HCT116 (cell line): Measurements from ENCODE around the gene TSEN34. TPM values are rescaled to one million over a fixed set of nuclear protein-coding genes. Genes with fewer than 3 reads are reported as not detected.
A peak's percentile ranks its signal among the peaks of the same experiment; 100 is the strongest.

Source experiments
- ATAC-seq: fragments of 200-7000 bp; cut with Tn5 transposase; 2 replicates; pipeline ENCODE4 v1.9.1; 2020; ENCODE audit warnings: mild to moderate bottlenecking, moderate library complexity
- BruUV-seq: library from RNA; stranded (reverse); fragments of 400-500 nt; replicated peaks from 2 replicates; lab custom pipeline; 2021; lab: Mats Ljungman, UMichigan
- CTCF ChIA-PET: fragments of 300-600 bp; sonication (Branson Sonifier 250); formaldehyde crosslinking; loops from one replicate; lab custom pipeline; 2021; ENCODE audit warnings: antibody characterized with exemption; lab: Charles Lee
- POLR2A ChIA-PET: fragments of 300-600, 350-600 bp; sonication (Branson Sonifier 250); formaldehyde crosslinking; loops from one replicate; lab custom pipeline; 2021; ENCODE audit warnings: antibody characterized with exemption; lab: Charles Lee
- RAD21 ChIA-PET, 2 experiments: fragments of 300-600 bp; sonication (Branson Sonifier 250); formaldehyde crosslinking; loops; one replicate each; lab custom pipeline; 2023; ENCODE audit warnings: low total read pairs in 2 of 2; ENCODE audit not compliant: uncharacterized antibody in 2 of 2, unreplicated experiment in 2 of 2, low non-redundant PET in 1 of 2; lab: Charles Lee
- DNase-seq: peaks from one replicate; pipeline ENCODE4 v3.0.0-alpha.2; 2010; ENCODE audit warnings: low read depth, low spot score
- H2AFZ ChIP-seq: fragments of 200-600 bp; shearing (Covaris generic), sonication (generic); 2 replicates; pipeline ENCODE4 v1.6.1; 2017; ENCODE audit warnings: low read depth, mixed run types, mixed read lengths, antibody characterized with exemption, low read length; ENCODE audit not compliant: poor library complexity, severe bottlenecking
- H3K27ac ChIP-seq: 2 replicates; pipeline ENCODE4 v1.5.1; 2012; ENCODE audit warnings: low read depth, low read length
- H3K27me3 ChIP-seq: fragments of 200-600 bp; sonication (generic); 2 replicates; pipeline ENCODE4 v1.6.1; 2016; ENCODE audit warnings: mixed run types, low read length, mixed read lengths; ENCODE audit not compliant: insufficient read depth
- H3K36me3 ChIP-seq, 2 experiments: fragments of 200-500 bp in 1 of 2; fragments of 200-600 bp in 1 of 2; sonication (Bioruptor generic) in 1 of 2; sonication (generic) in 1 of 2; 2 replicates each; pipeline versions ENCODE4 v1.5.1 to v1.6.1; 2014 to 2016; ENCODE audit warnings: low read length in 2 of 2, inconsistent platforms in 1 of 2, mixed read lengths in 1 of 2, mixed run types in 1 of 2; ENCODE audit not compliant: insufficient read depth in 2 of 2, control insufficient read depth in 1 of 2
- H3K4me1 ChIP-seq, 2 experiments: fragments of 200-600 bp in 1 of 2; sonication (generic) in 1 of 2; 2 replicates each; pipeline versions ENCODE4 v1.5.1 to v1.6.1; 2012 to 2017; ENCODE audit warnings: low read length in 2 of 2, inconsistent platforms in 1 of 2, mild to moderate bottlenecking in 1 of 2, mixed read lengths in 1 of 2, mixed run types in 1 of 2, moderate library complexity in 1 of 2; ENCODE audit not compliant: insufficient read depth in 2 of 2, control insufficient read depth in 1 of 2
- H3K4me2 ChIP-seq: fragments of 200-600 bp; sonication (generic); 2 replicates; pipeline ENCODE4 v1.6.1; 2017; ENCODE audit warnings: mixed run types, low read length, mixed read lengths
- H3K4me3 ChIP-seq, 2 experiments: fragments of 200-600 bp in 1 of 2; sonication (generic) in 1 of 2; replicated peaks in 1 of 2; 2 replicates each; pipeline ENCODE4 v1.5.1; 2011 to 2016; ENCODE audit warnings: low read length in 2 of 2, control low read depth in 1 of 2, low read depth in 1 of 2, mild to moderate bottlenecking in 1 of 2, mixed read lengths in 1 of 2, mixed run types in 1 of 2
- H3K79me2 ChIP-seq: fragments of 200-600 bp; sonication (generic); 2 replicates; pipeline ENCODE4 v1.6.1; 2017; ENCODE audit warnings: mild to moderate bottlenecking, mixed run types, low read length, moderate library complexity, mixed read lengths; ENCODE audit not compliant: insufficient read depth
- H3K9ac ChIP-seq: fragments of 200-600 bp; sonication (generic); 2 replicates; pipeline ENCODE4 v1.6.1; 2016; ENCODE audit warnings: low read length, mixed read lengths
- H3K9me2 ChIP-seq: fragments of 200-600 bp; sonication (generic), shearing (Covaris generic); 2 replicates; pipeline ENCODE4 v1.6.1; 2017; ENCODE audit warnings: mixed run types, mild to moderate bottlenecking, moderate library complexity; ENCODE audit not compliant: insufficient read depth
- H3K9me3 ChIP-seq, 2 experiments: fragments of 200-500 bp in 1 of 2; fragments of 200-600 bp in 1 of 2; sonication (Bioruptor generic) in 1 of 2; sonication (generic) in 1 of 2; 2 replicates each; pipeline ENCODE4 v1.6.1; 2014 to 2017; ENCODE audit warnings: low read length in 2 of 2, mixed read lengths in 2 of 2, inconsistent platforms in 1 of 2, low read depth in 1 of 2, mild to moderate bottlenecking in 1 of 2, mixed run types in 1 of 2, moderate library complexity in 1 of 2; ENCODE audit not compliant: control insufficient read depth in 1 of 2, insufficient read depth in 1 of 2
- H4K20me1 ChIP-seq: fragments of 200-600 bp; sonication (generic), shearing (Covaris generic); 2 replicates; pipeline ENCODE4 v1.6.1; 2017; ENCODE audit warnings: mixed run types, mild to moderate bottlenecking, moderate library complexity; ENCODE audit not compliant: insufficient read depth
- CEBPB ChIP-seq: IDR thresholded peaks from 2 replicates; pipeline ENCODE4 v1.6.1; 2012; ENCODE audit warnings: low read depth
- ELF1 ChIP-seq: IDR thresholded peaks from 2 replicates; pipeline ENCODE4 v1.6.1; 2012; ENCODE audit warnings: low read depth, borderline replicate concordance
- POLR2A ChIP-seq: IDR thresholded peaks from 2 replicates; pipeline ENCODE4 v1.7.0; 2011; ENCODE audit warnings: borderline replicate concordance; ENCODE audit not compliant: insufficient read depth, insufficient read length; ENCODE audit errors: extremely low read depth
- POLR2AphosphoS5 ChIP-seq: IDR thresholded peaks from 2 replicates; pipeline ENCODE4 v1.6.1; 2011; ENCODE audit warnings: mild to moderate bottlenecking, low read depth, low read length, moderate library complexity
- RAD21 ChIP-seq: IDR thresholded peaks from 2 replicates; pipeline ENCODE4 v1.6.1; 2012; ENCODE audit warnings: low read depth, mild to moderate bottlenecking
- SP1 ChIP-seq: IDR thresholded peaks from 2 replicates; pipeline ENCODE4 v1.6.1; 2012; ENCODE audit warnings: low read depth
- TCF7L2 ChIP-seq: IDR thresholded peaks from 2 replicates; pipeline ENCODE4 v1.7.0; 2011; ENCODE audit warnings: borderline replicate concordance, inconsistent platforms; ENCODE audit not compliant: insufficient read depth, insufficient read length; ENCODE audit errors: extremely low read depth
- YY1 ChIP-seq: IDR thresholded peaks from 2 replicates; pipeline ENCODE4 v1.6.1; 2011; ENCODE audit warnings: low read length, low read depth, moderate library complexity, mild to moderate bottlenecking; ENCODE audit not compliant: insufficient replicate concordance; ENCODE audit errors: extremely low read depth
- intact Hi-C: fragments of 100-400 bp; cut with micrococcal nuclease; formaldehyde crosslinking; loops from 2 replicates; pipeline ENCODE4 v1.10.0; 2022
- total RNA-seq: library from RNA; stranded (reverse); gene quantifications from one replicate; pipeline ENCODE4 v1.2.1, GENCODE V29; 2021; ENCODE audit not compliant: unreplicated experiment

The TSEN34 gene
- total RNA-seq, 1 experiment from 2014 or later = 99.9 TPM

GRCh38 chr19:54208784-54209057 is 17.6 kb downstream of the TSEN34 start:
- Histone ChIP-seq H3K9me2 (no peaks in the 10 kb centered on the region), H2AFZ (no peak overlapping the region), H3K27ac (no peak overlapping the region), H3K9me3 (no peaks in the 10 kb centered on the region), H3K9ac (no peak overlapping the region), H4K20me1 (peaks cover 50% of the 10 kb centered on the region; the same call in 1 of the 2 replicates), H3K27me3 (no peaks in the 10 kb centered on the region), H3K4me1 (peaks cover 9 to 41% of the 10 kb centered on the region in 2 experiments; a peak in 3 of 4 replicates), H3K4me2 (no peak overlapping the region), H3K36me3 (peaks cover 33 to 45% of the 10 kb centered on the region in 2 experiments), H3K4me3 (no peak overlapping the region), H3K79me2 (peaks cover 43% of the 10 kb centered on the region)
- ATAC-seq (peak; percentile 37), DNase-seq (no peak)
- intact Hi-C loops = no loop called here
- POLR2A ChIA-PET = interaction anchor here (1.0 kb wide), 1 partner anchor 18 kb away, joined by 3 read pairs; the partner anchor contains the start of gene TSEN34
- no peak for TF ChIP-seq YY1
- no peak for TF ChIP-seq TCF7L2
- TF ChIP-seq ELF1 = no peak
- no peak for TF ChIP-seq CEBPB
- peak; percentile 8 for TF ChIP-seq POLR2A
- TF ChIP-seq SP1 = no peak
- RAD21 ChIA-PET = no interaction called here
- no TSS peak for BruUV-seq
- CTCF ChIA-PET = interaction anchor here (1.5 kb wide), 1 partner anchor 72 kb away, joined by 3 read pairs; the partner anchor contains the start of gene CNOT3

- H3K9ac ChIP-seq = peak overlapping the region; percentile 20
- intact Hi-C loops = no loop called here
- H3K9me3 ChIP-seq = no peaks in the 10 kb centered on the region
- H3K36me3 ChIP-seq = peaks cover 31 to 41% of the 10 kb centered on the region in 2 experiments; a peak in 3 of 4 replicates
- POLR2A ChIA-PET = interaction anchor here (1.4 to 2.0 kb wide), 3 partner anchors 8 to 18 kb away, joined by 3 to 9 read pairs (median 5); partner anchors contain the start of gene TSEN34
- TF ChIP-seq RAD21 = no peak
- peak; percentile 38; the same call in 1 of the 2 replicates for TF ChIP-seq POLR2AphosphoS5
- TF ChIP-seq, all 23 proteins: peak for 1
- BruUV-seq = no TSS peak
- CTCF ChIA-PET = interaction anchor here (1.5 kb wide), 1 partner anchor 72 kb away, joined by 3 read pairs; the partner anchor contains the start of gene CNOT3
- Histone ChIP-seq H3K27ac (peak overlapping the region; percentile 53), H3K4me3 (no peak overlapping the region), H2AFZ (no peak overlapping the region), H4K20me1 (peaks cover 46% of the 10 kb centered on the region; the same call in 1 of the 2 replicates), H3K9me2 (no peaks in the 10 kb centered on the region), H3K4me2 (peak overlapping the region; percentile 5; the same call in 1 of the 2 replicates), H3K27me3 (no peaks in the 10 kb centered on the region), H3K79me2 (peaks cover 38% of the 10 kb centered on the region), H3K4me1 (peaks cover 9 to 39% of the 10 kb centered on the region in 2 experiments; a peak in 3 of 4 replicates)
- DNase-seq = no peak
- peak; percentile 47 for ATAC-seq
- RAD21 ChIA-PET = no interaction called here
Observed at GRCh38 chr19:54209058-54209810, 18.1 kb downstream of the TSEN34 start.
